Mucosa of descending colon (tissue), 3 donors: Measurements from ENCODE around the gene OTULIN. TPM values are rescaled to one million over a fixed set of nuclear protein-coding genes. Genes with fewer than 3 reads are reported as not detected.

Source experiments
- ATAC-seq: fragments of 200-7000 bp; cut with Tn5 transposase; one replicate; pipeline ENCODE4 v1.9.1; 2020; ENCODE audit warnings: mild to moderate bottlenecking, moderate library complexity
- DNase-seq, 3 donors: peaks; one replicate each; pipeline ENCODE4 v3.0.0-alpha.2; 2020
- H3K36me3 ChIP-seq: fragments of 200-600 bp; one replicate; pipeline ENCODE4 v1.8.0; 2021; ENCODE audit warnings: low read depth, mild to moderate bottlenecking
- H3K4me1 ChIP-seq: fragments of 200-600 bp; one replicate; pipeline ENCODE4 v1.8.0; 2021; ENCODE audit warnings: low read depth, mild to moderate bottlenecking
- H3K4me3 ChIP-seq: fragments of 200-600 bp; one replicate; pipeline ENCODE4 v1.8.0; 2021; ENCODE audit warnings: mild to moderate bottlenecking
- H3K9me3 ChIP-seq: fragments of 200-600 bp; one replicate; pipeline ENCODE4 v1.8.0; 2021; ENCODE audit warnings: mild to moderate bottlenecking
- CTCF ChIP-seq: fragments of 200-600 bp; IDR thresholded peaks from one replicate; pipeline ENCODE4 v1.8.0; 2022; ENCODE audit warnings: antibody characterized with exemption, mild to moderate bottlenecking
- intact Hi-C, 2 donors: fragments of 100-400 bp; cut with DNase I in 1 of 2; cut with micrococcal nuclease in 1 of 2; formaldehyde crosslinking; loops; one replicate each; pipeline versions ENCODE4 v1.11.0 to v1.11.1; 2022; cut with DNase I, micrococcal nuclease
- total RNA-seq, 3 donors: library from RNA; stranded (reverse); fragmentation: NEBNext Ultra II Directional in 2 of 3; extraction: Animal tissue kit (Norgen Biotek cat#: 25700) in 2 of 3; gene quantifications; one replicate each; pipeline versions ENCODE4 v1.2.1 to v1.2.4, GENCODE V29; 2021 to 2023
- donor health status: DM: no; HTN: no; CAD: no; lungs with moderate emphysema.
- donor health status: DM: no; HTN: no; CAD: no.
- donor health status: DM: no; HTN: yes; CAD: no.

Gene OTULIN
- total RNA-seq, 3 donors from 2014 or later: 21.9 to 29.6 (median 29.5) TPM

GRCh38 chr5:14708551-14708950, 44.0 kb downstream of the OTULIN start:
- no peaks in the 10 kb centered on the region for H3K9me3 ChIP-seq
- intact Hi-C loops: no loop called here
- no peak overlapping the region for H3K4me3 ChIP-seq
- no peak for DNase-seq
- peaks cover 3% of the 10 kb centered on the region for H3K36me3 ChIP-seq
- no peak for TF ChIP-seq CTCF
- H3K4me1 ChIP-seq: no peaks in the 10 kb centered on the region
- no peak for ATAC-seq

GRCh38 chr5:14710313-14710994, 45.9 kb downstream of the OTULIN start:
- peaks cover 3% of the 10 kb centered on the region for H3K36me3 ChIP-seq
- intact Hi-C loops: no loop called here
- no peaks in the 10 kb centered on the region for H3K4me1 ChIP-seq
- no peak overlapping the region for H3K4me3 ChIP-seq
- ATAC-seq: no peak
- no peaks in the 10 kb centered on the region for H3K9me3 ChIP-seq
- DNase-seq: no peak
- no peak for TF ChIP-seq CTCF

GRCh38 chr5:14712131-14712530, 47.6 kb downstream of the OTULIN start:
- Histone ChIP-seq H3K4me1 (no peaks in the 10 kb centered on the region), H3K4me3 (no peak overlapping the region), H3K36me3 (peaks cover 3% of the 10 kb centered on the region), H3K9me3 (no peaks in the 10 kb centered on the region)
- intact Hi-C loops: no loop called here
- DNase-seq (no peak), ATAC-seq (no peak)
- TF ChIP-seq CTCF: no peak

- no peak overlapping the region for H3K4me3 ChIP-seq
- DNase-seq (no peak), ATAC-seq (no peak)
- H3K4me1 ChIP-seq: no peaks in the 10 kb centered on the region
- H3K36me3 ChIP-seq: peaks cover 3% of the 10 kb centered on the region
- no peaks in the 10 kb centered on the region for H3K9me3 ChIP-seq
- TF ChIP-seq CTCF: no peak
- intact Hi-C loops: no loop called here
Measured at GRCh38 chr5:14712666-14713065, 48.1 kb downstream of the OTULIN start.

GRCh38 chr5:14713476-14714390, 49.2 kb downstream of the OTULIN start:
- DNase-seq (no peak), ATAC-seq (peak; percentile 9)
- intact Hi-C loops: no loop called here
- H3K9me3 ChIP-seq: no peaks in the 10 kb centered on the region
- no peak overlapping the region for H3K4me3 ChIP-seq
- no peak for TF ChIP-seq CTCF
- peaks cover 3% of the 10 kb centered on the region for H3K36me3 ChIP-seq
- H3K4me1 ChIP-seq: no peaks in the 10 kb centered on the region
